SH-SY5Y (cell line): ENCODE results near the gene RTN3.

ENCODE experiments used
- GATA2 ChIP-seq: IDR thresholded peaks from 2 replicates; pipeline ENCODE4 v1.6.1; 2011; ENCODE audit warnings: mild to moderate bottlenecking, low read depth, low read length
- GATA3 ChIP-seq: IDR thresholded peaks from 2 replicates; pipeline ENCODE4 v1.6.1; 2011; ENCODE audit warnings: low read depth, mild to moderate bottlenecking, low read length, moderate library complexity

DNA sequence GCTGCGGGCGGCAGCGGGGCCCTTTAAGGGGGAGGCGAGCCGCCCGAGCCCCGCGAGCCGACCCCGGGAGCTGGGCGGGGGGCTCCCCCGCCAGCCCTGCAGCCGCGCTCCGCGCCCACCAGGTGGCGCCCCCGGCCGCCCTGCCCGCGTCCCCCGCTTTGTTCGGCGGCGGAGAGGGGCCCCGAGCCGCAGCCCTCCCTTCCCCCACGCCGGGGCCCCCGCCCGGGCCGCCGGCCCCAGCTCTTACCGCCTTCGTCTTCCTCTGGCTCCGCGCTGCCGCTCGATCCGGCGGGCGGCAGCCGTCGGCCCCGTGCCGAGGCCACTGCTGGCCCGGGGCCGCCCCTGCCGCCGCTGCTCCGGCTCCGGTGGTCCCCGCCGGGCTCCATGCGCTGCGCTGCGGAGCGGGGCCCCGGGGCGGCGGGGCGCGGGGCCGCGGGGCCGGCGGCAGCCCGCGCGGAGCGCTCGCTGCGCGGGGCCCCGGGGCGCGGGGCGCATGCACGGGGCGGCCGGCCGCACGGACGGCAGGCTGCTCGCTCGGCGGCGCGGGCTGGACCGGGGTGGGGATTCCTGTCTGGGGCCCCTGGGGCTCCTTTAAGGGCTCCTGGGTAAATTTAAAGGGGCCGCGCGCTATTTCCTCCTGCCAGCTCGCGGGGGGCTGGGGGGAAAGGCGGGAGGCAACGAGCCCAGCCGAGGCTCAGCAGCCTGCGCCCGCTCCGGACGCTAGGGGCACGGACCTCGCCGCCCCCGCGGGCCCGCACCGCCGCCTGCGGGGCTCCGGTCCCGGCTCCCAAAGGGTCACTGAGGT lies 87.1 kb downstream of the RTN3 start, which contains the start of gene ZFTA:
- TF ChIP-seq GATA2, result no peak
- no peak for TF ChIP-seq GATA3
